HG03175 (cell line): Measurements from ENCODE around the gene WDR47.
"Not testable (repeated sequence)": the region's sequence is repeated elsewhere in the genome, so short reads cannot be mapped to it uniquely, and the experiment has no call there.

Experiments used
- ATAC-seq: cut with Tn5 transposase; IDR thresholded peaks from one replicate; pipeline ENCODE4 v1.9.1; 2021; ENCODE audit warnings: mild to moderate bottlenecking, moderate library complexity; ENCODE audit not compliant: unreplicated experiment

WDR47 gene

DNA sequence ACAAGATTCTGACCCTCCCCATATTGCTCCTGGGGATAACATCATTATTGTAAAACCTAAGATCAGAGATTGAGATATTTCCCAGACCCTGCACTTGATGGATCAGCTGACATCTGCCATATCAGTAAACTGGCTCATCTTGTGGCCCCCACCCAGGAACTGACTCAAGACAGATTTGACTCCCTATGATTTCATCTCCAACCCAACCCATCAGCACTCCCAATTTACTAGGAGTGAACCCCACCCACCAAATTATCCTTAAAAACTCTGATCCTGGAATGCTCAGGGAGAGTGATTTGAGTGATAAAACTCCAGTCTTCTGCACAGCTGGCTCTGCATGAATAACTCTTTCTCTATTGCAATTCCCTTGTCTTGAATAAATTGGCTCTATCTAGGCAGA, 72.6 kb downstream of the WDR47 start:
- no peak for ATAC-seq

DNA sequence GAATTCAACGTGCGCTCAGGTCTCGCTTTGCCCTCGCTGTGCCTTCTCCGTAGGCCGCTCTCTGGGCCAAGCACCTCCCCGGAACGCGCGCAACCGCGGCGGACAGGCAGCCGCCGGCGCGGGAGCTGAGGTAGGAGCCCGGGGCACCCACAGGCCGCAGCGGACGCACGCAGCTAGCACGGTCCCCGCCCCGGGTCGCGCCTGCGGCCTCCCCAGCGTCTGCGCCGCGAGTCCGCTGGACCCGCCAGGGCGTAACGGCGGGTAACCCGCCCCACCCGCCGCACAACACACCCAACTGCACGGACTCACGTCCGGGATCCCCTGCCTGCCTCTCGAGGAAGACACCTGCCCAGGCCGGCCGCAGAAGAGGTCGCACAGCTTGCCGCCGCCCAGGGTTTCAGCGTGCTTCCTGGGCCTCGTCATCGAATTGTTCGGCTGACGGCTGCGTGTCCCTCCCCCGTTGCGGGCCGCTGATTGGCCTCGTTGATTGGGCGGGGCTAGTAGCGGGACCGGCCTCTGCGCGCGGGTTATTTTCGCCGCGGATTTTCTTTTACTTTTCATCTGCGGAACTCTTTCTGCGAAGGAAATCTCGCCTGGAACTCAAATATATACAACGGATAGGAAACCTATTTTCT, 78.7 kb downstream of the WDR47 start, which contains the start of gene CLCC1:
TSS of gene CLCC1 (minus strand) at position 433 of the 635 bp plus-strand sequence. CDS start 13,047 bp downstream, outside the sequence.
- ATAC-seq, result peak; percentile 87

- ATAC-seq, result peak; percentile 27
These were observed 79.2 kb downstream of the WDR47 start for GRCh38 chr1:108962681-108963051.

DNA sequence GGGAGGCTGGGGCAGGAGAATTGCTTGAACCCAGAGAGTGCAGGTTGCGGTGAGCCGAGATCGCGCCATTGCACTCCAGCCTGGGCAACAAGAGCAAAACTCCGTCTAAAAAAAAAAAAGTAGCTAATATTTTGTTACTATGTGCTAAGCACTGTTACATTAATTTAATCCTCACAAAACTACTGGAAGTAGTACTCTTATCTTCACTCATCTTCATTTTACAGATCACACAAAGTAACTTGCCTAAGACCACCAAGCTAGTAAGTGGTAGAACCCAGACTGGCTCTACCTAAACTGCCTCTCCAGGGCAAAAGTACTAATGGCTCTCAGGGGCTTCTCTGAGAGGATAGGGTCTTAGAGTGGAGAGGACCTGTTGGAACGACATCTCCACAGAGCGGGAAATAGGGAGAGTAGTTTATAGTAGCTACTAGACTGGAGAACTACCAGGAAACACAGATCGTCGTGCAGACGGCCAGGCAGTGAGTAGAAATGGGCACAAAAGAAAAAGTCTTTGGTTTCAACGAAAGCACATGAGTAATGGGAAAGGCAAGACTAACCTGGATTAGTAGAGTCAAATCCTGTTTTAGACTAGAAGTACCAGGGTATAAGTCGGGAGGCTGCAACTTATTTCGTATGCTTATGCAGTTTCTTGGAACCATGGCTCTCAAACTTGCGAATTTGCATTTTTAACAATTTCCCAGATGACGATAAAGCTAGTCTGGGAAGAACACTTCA, 80.0 kb downstream of the WDR47 start:
- no peak for ATAC-seq

DNA sequence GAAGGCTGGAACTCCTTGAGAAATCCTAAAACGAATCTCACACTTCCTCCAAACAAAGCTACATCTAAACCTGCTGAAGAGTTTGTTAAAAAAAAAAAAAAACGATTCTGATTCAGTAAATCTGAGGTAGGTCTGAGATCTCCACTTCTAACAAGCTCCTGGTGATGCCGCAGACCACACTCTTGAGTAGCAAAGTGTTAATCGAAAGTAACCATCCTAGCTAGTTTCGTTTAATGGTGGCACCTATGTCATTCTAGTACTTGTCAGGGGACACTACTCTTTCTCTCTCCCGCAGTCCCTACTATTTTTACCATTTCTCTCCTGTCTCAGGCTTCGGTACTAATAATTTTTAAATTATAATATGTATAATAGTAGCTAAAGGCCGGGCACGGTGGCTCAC, 80.7 kb downstream of the WDR47 start:
- ATAC-seq, result peak; percentile 54

DNA sequence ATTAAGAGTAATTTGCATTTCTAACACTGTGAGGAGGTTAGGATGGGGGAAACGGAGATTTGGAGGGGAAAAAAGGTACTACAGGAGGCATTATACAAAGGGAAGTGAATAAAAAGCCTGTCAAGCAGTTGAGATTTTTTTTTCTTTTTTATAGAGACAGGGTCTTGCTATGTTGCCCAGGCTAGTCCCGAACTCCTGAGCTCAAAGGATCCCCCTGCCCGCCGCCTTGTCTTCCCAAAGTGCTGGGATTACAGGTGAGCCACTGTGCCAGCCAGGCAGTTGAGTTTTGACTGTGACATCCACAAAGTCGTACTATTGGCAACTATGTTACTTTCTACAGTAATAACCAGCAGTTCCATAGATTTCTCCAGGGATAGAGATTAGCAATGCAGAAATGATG, 81.2 kb downstream of the WDR47 start:
- ATAC-seq, result no peak

GRCh38 chr1:108957888-108958287, 84.0 kb downstream of the WDR47 start:
- ATAC-seq, result no peak

DNA sequence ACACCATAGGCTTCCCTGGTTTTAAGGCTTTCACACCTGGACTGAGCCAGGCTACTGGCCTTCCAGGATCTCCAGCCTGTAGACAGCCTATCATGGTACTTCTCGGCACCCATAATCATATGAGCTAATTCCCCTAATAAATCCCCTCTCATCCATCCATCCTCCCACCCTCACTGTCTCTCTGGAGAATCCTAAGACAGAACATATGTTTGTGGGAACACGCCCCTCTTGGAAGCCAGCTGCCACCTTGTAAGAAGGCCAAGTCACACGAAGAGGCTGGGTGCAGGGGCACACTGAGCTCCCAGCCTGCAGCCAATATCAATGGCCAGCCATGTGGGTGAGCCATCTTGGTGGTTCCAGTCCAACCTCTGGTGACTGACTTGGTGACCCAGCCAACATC, 86.0 kb downstream of the WDR47 start:
- no peak for ATAC-seq

DNA sequence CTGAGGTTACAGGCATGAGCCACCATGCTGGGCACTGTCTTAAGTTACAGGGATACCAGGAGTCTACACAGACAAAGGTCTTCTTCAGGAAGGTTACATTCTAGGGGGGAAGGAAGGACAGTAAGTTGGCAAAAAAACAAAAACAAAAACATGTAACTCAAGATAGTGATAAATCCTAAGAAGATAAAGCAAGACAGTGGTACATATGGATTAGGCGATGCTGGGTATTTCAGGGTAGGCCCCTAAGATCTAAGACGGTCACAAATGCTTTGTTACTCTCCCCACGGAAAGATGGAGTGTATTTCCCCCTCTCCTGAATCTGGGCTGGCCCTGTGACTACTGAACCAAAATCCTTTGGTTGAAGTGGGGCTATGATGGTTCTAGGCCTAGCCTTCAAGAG, 86.8 kb downstream of the WDR47 start:
- no peak for ATAC-seq

DNA sequence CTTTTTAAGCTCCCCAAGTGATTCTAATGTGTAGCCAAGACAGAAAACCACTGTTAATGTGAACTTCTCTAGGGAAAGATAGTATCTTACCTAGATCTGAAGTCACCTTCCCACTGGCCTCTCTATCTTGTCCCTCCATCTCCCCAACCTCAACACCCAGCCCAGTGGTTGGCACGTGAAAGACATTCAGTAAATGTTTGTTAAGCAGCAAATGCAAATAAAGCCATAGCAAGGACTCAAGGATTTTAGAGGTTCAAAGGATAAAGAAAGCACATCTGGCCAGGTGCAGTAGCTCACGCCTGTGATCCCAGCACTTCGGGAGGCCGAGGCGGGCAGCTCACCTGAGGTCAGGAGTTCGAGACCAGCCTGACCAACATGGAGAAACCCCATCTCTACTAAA, 88.5 kb downstream of the WDR47 start:
- no peak for ATAC-seq

DNA sequence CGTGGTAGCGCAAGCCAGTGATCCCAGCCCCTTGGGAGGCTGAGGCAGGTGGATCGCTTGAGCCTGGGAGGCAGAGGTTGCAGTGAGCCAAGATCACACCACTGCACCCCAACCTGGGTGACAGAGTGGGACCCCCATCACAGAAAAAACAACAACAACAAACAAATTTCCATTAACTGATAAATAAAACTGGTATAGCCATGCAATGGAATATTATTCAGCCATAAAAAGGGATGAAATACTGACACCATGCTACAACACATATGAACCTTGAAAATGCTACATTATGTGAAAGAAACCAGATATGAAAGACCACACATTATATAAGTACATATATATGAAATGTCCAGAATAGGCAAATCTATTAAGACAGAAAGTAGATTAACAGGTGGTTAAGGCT, 90.7 kb downstream of the WDR47 start:
- no peak for ATAC-seq

DNA sequence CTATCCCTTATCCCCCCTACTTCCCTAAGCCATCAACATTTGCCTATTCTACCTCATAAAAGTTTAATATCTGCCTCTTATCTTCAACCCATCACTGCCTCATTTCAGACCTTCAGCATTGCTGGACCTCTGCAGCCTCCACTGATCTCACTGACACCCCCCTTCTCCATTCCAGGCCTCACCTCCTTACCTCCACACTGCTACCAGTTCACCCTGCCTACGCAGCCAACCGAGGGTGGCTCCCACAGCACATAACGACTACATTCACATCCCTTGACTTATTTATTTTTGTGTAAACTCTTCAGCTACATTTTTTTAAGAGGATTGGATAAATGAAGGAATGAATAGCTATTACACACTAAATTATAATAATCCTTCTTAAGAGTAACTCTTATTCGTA, 92.9 kb downstream of the WDR47 start:
- no peak for ATAC-seq

GRCh38 chr1:108947871-108948525, 93.9 kb downstream of the WDR47 start:
- no peak for ATAC-seq

GRCh38 chr1:108936170-108936569, 105.7 kb downstream of the WDR47 start:
- ATAC-seq, result no peak

DNA sequence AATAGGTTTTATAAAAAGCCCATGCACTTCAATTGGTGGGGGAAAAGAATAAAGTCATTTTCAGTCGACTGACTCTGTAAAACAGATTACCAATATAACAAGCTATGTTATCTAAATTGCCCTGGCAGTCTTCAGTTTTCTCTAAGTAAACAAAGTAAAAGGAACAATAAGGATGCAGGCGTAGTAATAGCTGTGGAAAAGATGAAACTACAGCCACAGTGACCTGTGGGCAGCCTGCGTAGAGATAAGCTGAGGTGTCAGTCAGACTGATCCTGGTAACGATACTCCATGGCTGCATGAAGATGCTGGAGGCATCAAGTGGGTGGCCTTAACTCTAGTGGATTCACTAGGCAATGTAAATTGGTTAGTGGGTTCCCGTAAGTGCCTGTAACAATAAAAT, 108.0 kb downstream of the WDR47 start:
- no peak for ATAC-seq

- not testable (repeated sequence) for ATAC-seq
These were observed 114.3 kb downstream of the WDR47 start for GRCh38 chr1:108927565-108927964.

DNA sequence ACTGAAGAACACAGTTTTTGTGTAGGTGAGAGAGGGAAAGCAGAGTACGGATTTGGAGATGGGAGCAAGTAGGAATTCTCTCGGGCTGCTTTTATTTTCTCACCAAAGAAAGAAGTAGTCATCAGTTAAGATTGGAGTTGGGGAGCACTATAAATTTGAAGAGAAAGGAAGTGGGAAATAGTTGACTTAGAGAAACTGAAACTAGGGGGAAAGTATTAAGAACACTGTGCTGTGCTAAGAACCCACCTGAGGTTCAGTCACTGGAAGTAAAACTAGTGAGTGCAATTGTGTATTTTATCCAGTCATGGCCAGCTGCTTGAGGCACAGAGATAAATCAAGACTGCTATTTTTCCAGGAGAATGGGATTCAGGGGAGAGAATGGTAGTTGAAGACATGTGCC, 116.0 kb downstream of the WDR47 start:
- no peak for ATAC-seq
